GM10266 (cell line): ENCODE measurements around the gene SFRP2.

ENCODE experiments used
- DNase-seq: peaks from one replicate; pipeline ENCODE4 v3.0.0; 2012; ENCODE audit errors: extremely low spot score
- TF ChIP-seq, protein P1 (sequence below): IDR thresholded peaks from 2 replicates; pipeline ENCODE4 v1.5.1; 2012; ENCODE audit warnings: mild to moderate bottlenecking, low read depth; ENCODE audit not compliant: control insufficient read depth, insufficient read depth; ENCODE audit errors: missing control alignments

Gene SFRP2

DNA sequence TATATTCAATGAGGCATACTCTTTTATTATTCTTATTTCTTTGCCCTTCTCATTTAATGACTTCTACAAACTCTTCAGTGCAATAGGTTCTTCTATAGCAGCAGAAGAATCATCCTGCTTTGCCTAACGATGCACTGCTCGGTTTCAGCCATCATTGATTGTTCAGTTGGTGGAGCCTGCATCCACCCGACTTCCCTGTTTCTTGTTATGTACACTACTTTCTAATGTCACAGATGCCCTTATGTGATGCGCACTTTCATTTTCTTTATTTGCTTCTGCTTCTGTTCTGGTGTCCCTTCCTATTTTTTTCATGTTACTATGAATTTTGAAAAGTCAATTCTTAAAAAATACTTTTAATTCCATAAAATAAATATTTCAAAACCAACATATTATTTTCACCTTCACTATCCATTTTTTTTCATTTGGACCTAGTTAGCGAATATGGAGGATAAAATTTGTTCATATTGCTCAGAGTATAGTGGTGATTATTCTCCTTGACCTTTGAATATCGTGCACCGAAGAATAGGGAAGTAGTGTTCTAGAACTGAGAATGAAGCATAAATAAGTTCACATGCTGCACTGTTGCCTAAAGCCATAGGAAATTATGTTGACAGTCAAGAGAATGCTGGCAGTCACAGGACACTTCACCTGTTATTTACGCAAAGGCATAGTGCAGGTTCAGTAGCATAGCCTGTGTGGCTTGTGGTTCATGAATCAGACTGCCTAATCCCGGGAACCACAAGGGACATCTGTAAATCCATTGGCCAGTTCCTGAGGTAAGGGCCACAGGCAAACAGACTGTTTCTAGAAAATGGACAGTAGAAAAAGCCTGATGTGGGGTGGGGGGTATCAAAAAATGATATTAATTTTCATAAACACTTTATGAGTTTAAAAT, 21.3 kb upstream of the SFRP2 start:
- DNase-seq: no peak
- TF ChIP-seq, protein P1, sequence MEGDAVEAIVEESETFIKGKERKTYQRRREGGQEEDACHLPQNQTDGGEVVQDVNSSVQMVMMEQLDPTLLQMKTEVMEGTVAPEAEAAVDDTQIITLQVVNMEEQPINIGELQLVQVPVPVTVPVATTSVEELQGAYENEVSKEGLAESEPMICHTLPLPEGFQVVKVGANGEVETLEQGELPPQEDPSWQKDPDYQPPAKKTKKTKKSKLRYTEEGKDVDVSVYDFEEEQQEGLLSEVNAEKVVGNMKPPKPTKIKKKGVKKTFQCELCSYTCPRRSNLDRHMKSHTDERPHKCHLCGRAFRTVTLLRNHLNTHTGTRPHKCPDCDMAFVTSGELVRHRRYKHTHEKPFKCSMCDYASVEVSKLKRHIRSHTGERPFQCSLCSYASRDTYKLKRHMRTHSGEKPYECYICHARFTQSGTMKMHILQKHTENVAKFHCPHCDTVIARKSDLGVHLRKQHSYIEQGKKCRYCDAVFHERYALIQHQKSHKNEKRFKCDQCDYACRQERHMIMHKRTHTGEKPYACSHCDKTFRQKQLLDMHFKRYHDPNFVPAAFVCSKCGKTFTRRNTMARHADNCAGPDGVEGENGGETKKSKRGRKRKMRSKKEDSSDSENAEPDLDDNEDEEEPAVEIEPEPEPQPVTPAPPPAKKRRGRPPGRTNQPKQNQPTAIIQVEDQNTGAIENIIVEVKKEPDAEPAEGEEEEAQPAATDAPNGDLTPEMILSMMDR: no peak

DNA sequence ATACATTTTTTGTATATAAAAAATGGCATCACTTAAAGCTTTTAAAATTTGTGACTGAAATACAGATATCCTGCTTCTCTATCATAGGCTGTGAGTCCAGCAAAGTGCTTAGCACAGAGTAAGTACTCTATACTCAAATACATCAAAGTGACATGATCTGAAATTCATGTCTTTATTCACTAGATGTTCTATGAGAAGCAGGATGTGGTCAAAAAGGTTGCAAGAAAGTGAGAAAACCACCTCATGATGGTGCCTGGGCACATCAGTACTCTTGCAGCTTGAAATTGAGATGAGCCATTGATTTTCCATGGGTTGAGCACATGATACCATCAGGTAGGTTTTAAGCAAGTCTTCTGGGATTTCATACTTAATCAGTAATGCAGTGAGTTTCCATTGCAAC, 20.4 kb upstream of the SFRP2 start:
- DNase-seq: no peak
- TF ChIP-seq, protein P1: no peak

DNA sequence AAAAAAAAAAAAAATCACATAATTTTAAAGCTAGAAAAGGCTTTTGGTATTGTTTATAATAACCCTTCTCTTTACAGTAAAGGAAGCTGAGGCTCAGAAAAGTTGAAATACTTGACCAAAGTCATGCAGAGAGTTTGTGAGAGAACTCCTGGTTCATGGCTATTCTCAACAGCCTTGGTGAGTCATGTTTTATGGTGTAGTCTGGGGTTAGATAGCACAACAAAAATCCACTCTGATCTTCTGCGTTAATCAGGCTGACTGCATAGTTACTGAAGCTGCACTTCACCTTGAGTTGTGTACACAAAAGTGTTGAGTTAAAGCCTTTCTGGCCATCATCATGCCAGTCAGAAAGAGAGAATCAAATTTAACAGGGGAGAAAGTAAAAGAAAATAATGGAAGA, 19.3 kb upstream of the SFRP2 start:
- no peak for DNase-seq
- TF ChIP-seq, protein P1: no peak

DNA sequence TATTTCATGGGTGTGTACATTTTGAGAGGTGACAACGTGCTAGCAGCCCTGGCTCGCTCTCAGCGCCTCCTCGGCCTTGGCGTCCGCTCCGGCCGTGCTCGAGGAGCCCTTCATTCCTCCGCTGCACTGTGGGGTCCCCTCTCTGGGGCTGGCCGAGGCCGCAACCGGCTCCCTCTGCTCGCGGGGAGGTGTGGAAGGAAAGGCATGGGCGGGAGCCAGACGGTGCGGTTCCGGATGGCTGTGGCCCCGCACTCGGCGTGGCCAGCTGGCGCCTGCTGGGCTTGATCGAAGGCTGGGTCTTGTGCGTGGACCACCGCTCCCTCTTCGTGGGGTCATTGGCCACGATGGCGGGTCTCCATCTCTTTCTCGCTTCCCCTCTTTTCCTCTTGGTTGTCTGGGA, 17.2 kb upstream of the SFRP2 start:
- DNase-seq: no peak
- TF ChIP-seq, protein P1: no peak

DNA sequence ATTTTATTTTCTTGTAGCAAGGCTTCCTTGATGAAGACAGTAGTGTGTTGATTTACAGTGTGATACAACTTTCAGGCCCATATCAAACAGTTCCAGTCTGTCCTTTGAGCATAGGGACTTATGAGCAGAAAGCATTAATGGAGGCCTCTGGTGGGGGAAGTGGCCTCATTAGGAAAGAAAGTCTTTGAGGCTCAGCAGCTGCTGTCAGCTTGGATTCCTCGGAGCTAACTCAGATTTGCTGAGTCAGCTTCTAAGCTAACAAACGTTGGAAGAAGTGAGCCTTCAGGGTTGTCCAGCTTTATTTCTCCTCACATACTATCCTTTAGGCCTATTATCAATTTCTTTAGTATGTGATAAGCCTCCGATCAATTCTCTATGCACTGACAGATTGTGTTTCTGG, 15.8 kb upstream of the SFRP2 start:
- TF ChIP-seq, protein P1: no peak
- DNase-seq: no peak

DNA sequence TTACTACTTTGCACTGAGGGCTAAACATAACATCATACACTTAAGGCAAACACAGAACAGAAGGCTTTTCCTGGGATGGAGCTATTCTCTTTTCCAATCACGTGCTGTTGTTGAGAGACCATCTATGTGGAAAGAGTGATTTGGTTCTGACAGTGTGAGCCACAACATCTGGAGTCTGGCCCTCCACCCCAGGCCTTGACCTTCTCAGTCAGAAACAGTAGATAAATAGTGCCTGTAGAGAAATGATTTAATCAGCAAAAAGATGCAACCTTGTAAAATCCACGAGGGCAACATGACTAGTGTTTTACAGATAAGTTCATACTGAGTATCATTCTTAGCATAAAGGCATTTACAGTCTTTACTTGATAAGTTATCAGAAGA, 10.8 kb upstream of the SFRP2 start:
- no peak for DNase-seq

More for the DNA sequence above, 10.8 kb upstream of the SFRP2 start:
- TF ChIP-seq, protein P1: no peak
